RWPE2 (cell line): Measurements from ENCODE around the gene IGLON5.

Experiments
- ATAC-seq: fragments of 200-7000 bp; cut with Tn5 transposase; 3 replicates; pipeline ENCODE4 v1.9.1; 2021; ENCODE audit warnings: low read depth
- DNase-seq: peaks from one replicate; pipeline ENCODE4 v3.0.0-alpha.2; 2020; ENCODE audit warnings: low spot score
- H3K27ac ChIP-seq: fragments of 450-650 bp; 2 replicates; pipeline ENCODE4 v1.5.1; 2017; ENCODE audit warnings: mild to moderate bottlenecking; ENCODE audit not compliant: poor library complexity, severe bottlenecking
- H3K27me3 ChIP-seq: fragments of 250-450 bp; sonication (Bioruptor Pico); 2 replicates; pipeline ENCODE4 v1.5.1; 2021; ENCODE audit warnings: mild to moderate bottlenecking, moderate library complexity; ENCODE audit not compliant: insufficient read depth, poor library complexity, severe bottlenecking
- H3K36me3 ChIP-seq: fragments of 250-450 bp; sonication (Bioruptor Pico); 2 replicates; pipeline ENCODE4 v1.5.1; 2020; ENCODE audit warnings: low read depth, mild to moderate bottlenecking, moderate library complexity
- H3K4me1 ChIP-seq: fragments of 250-450 bp; sonication (Bioruptor Pico); 2 replicates; pipeline ENCODE4 v1.5.1; 2021; ENCODE audit warnings: mild to moderate bottlenecking, moderate library complexity; ENCODE audit not compliant: insufficient read depth, poor library complexity, severe bottlenecking
- H3K4me3 ChIP-seq: fragments of 250-450 bp; sonication (Bioruptor Pico); 2 replicates; pipeline ENCODE4 v1.5.1; 2021; ENCODE audit warnings: mild to moderate bottlenecking, moderate library complexity; ENCODE audit not compliant: severe bottlenecking
- H3K9me3 ChIP-seq: fragments of 250-450 bp; sonication (Bioruptor Pico); 2 replicates; pipeline ENCODE4 v1.5.1; 2021; ENCODE audit warnings: mild to moderate bottlenecking, moderate library complexity; ENCODE audit not compliant: severe bottlenecking
- TF ChIP-seq, protein P1 (sequence below): fragments of 450-650 bp; IDR thresholded peaks from one replicate; pipeline ENCODE4 v1.5.1; 2017; ENCODE audit warnings: mild to moderate bottlenecking, moderate library complexity; ENCODE audit not compliant: poor library complexity, severe bottlenecking

The IGLON5 gene

GRCh38 chr19:51295382-51296126 lies 15.9 kb upstream of the IGLON5 start:
- no peak overlapping the region for H3K4me3 ChIP-seq
- H3K9me3 ChIP-seq, result no peaks in the 10 kb centered on the region
- H3K4me1 ChIP-seq, result no peaks in the 10 kb centered on the region
- TF ChIP-seq, protein P1, sequence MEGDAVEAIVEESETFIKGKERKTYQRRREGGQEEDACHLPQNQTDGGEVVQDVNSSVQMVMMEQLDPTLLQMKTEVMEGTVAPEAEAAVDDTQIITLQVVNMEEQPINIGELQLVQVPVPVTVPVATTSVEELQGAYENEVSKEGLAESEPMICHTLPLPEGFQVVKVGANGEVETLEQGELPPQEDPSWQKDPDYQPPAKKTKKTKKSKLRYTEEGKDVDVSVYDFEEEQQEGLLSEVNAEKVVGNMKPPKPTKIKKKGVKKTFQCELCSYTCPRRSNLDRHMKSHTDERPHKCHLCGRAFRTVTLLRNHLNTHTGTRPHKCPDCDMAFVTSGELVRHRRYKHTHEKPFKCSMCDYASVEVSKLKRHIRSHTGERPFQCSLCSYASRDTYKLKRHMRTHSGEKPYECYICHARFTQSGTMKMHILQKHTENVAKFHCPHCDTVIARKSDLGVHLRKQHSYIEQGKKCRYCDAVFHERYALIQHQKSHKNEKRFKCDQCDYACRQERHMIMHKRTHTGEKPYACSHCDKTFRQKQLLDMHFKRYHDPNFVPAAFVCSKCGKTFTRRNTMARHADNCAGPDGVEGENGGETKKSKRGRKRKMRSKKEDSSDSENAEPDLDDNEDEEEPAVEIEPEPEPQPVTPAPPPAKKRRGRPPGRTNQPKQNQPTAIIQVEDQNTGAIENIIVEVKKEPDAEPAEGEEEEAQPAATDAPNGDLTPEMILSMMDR, result no peak
- no peaks in the 10 kb centered on the region for H3K36me3 ChIP-seq
- no peak overlapping the region for H3K27ac ChIP-seq
- peaks cover 13% of the 10 kb centered on the region for H3K27me3 ChIP-seq
- no peak for ATAC-seq
- DNase-seq, result no peak

- ATAC-seq (no peak), DNase-seq (no peak)
- no peak overlapping the region for H3K27ac ChIP-seq
- H3K4me1 ChIP-seq, result no peaks in the 10 kb centered on the region
- H3K9me3 ChIP-seq, result no peaks in the 10 kb centered on the region
- no peak overlapping the region for H3K4me3 ChIP-seq
- TF ChIP-seq, protein P1, result no peak
- H3K36me3 ChIP-seq, result no peaks in the 10 kb centered on the region
- H3K27me3 ChIP-seq, result peaks cover 13% of the 10 kb centered on the region
Observed at GRCh38 chr19:51296336-51297093, 14.9 kb upstream of the IGLON5 start.

GRCh38 chr19:51297406-51297805 lies 14.0 kb upstream of the IGLON5 start:
- TF ChIP-seq, protein P1, result no peak
- Histone ChIP-seq H3K27me3 (peaks cover 13% of the 10 kb centered on the region), H3K4me1 (no peaks in the 10 kb centered on the region), H3K4me3 (no peak overlapping the region), H3K36me3 (no peaks in the 10 kb centered on the region), H3K9me3 (no peaks in the 10 kb centered on the region), H3K27ac (no peak overlapping the region)
- DNase-seq (no peak), ATAC-seq (no peak)

DNA sequence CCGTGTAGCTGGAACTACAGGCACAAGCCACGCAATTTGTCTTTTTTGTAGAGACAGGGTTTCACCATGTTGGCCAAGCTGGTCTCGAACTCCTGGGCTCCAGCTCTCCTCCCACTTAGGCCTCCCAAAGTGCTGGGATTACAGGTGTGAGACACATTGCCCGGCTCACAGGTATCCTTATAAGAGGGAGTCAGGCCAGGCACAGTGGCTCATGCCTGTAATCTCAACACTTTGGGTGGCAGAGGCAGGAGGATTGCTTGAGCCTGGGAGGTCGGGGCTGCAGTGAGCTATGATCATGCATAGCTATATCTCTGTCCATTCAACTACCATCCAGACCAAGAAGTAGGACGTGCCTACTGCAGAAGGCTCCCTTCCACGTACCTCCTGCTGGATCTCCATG lies 10.2 kb upstream of the IGLON5 start:
- no peak for ATAC-seq
- Histone ChIP-seq H3K27ac (no peak overlapping the region), H3K36me3 (no peaks in the 10 kb centered on the region), H3K27me3 (peaks cover 7% of the 10 kb centered on the region), H3K9me3 (no peaks in the 10 kb centered on the region), H3K4me1 (no peaks in the 10 kb centered on the region), H3K4me3 (no peak overlapping the region)
- TF ChIP-seq, protein P1, result no peak
- DNase-seq, result no peak

DNA sequence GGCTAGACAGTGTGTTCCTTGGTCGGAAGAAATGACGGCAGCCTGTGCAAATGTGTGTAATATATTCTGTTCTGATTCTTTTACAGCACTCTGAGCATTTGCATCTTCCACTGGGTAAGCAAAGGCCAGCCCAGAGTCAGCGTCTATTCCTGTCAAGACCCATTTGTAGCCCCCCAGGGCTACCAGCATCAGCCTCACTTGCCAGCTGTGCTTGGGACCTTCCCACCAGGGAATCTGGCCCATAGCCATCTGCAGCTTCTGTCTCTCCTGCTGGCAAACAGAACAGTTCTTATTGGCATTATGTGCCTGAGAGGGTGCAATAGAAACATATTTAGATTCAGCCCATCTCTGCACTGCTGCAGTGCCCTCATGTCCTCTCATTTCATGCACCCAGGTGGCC lies 6.0 kb upstream of the IGLON5 start:
- H3K9me3 ChIP-seq, result no peaks in the 10 kb centered on the region
- H3K4me1 ChIP-seq, result no peaks in the 10 kb centered on the region
- H3K27me3 ChIP-seq, result no peaks in the 10 kb centered on the region
- no peaks in the 10 kb centered on the region for H3K36me3 ChIP-seq
- TF ChIP-seq, protein P1, result no peak
- DNase-seq (no peak), ATAC-seq (no peak)
- no peak overlapping the region for H3K4me3 ChIP-seq
- no peak overlapping the region for H3K27ac ChIP-seq
